DMS53 treated with DMSO at 0.1 percent for 48 hours (cell line): Measurements from ENCODE around the gene XPO4.
"Not testable (repeated sequence)": the region's sequence is repeated elsewhere in the genome, so short reads cannot be mapped to it uniquely, and the experiment has no call there.

Experiments
- DNase-seq: peaks from one replicate; lab custom pipeline; 2025; ENCODE audit not compliant: unreplicated experiment; lab: John Stamatoyannopoulos, UW

The XPO4 gene

DNA sequence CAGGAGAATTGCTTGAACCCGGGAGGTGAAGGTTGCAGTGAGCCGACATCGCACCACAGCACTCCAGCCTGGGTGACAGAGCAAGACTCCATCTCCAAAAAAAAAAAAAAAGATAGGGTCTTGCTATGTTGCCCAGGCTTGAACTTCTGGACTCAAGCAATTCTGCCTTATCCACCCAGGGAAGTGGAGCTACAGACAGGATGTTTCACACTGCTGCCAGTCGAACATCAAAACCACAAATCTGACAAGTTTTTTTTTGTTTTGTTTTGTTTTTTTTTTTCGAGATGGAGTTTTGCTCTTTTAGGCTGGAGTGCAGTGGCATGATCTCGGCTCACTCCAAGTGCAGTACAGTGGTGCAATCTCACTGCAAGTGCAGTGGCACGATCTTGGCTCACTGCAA lies 10.8 kb downstream of the XPO4 start:
- no peak for DNase-seq

DNA sequence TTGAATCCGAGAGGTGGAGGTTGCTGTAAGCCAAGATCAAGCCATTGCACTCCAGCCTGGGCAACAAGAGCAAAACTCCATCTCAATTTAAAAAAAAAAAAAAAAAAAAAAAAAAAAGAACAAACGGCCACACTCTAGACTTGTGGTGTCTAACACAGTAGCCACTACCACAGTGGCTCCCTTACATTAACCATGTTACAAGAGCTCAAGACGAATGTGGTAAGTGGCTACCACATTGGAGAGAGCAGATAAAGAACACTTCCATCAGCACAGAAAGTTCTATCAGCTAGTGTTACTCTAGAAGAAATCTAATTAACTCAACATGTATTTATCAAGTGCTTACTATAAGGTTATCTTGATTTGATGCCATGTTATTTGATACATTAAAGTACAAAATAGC lies 11.5 kb downstream of the XPO4 start:
- DNase-seq, result no peak

DNA sequence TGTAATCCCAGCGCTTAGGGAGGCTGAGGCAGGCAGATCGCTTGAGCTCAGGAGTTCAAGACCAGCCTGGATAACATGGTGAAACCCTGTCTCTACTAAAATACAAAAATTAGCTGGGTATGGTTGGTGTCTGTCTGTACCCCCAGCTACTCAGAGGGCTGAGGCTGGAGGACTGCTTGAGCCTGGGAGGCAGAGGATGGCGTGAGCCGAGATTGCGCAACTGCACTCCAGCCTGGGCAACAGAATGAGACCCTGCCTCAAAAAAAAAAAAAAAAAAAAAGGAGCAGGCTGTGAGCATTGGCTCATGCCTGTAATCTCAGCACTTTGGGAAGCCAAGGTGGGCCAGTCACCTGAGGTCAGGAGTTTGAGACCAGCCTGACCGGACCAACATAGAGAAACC lies 12.0 kb downstream of the XPO4 start:
- DNase-seq, result not testable (repeated sequence)

DNA sequence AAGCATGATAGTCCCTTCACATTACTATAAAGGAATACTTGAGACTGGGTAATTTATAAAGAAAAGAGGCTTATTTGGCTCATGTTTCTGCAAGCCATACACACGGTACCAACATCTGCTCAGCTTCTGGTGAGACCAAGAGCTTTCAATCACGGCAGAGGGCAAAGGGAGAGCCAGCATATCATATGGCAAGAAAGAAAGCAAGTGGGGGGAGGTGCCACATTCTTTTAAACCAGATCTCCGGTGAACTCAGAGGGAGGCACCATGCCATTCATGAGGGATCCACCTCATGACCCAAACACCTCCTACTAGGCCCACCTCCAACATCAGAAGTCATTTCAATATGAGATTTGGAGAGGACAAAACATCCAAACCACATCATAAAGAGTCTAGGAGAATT lies 20.3 kb downstream of the XPO4 start:
- no peak for DNase-seq

DNA sequence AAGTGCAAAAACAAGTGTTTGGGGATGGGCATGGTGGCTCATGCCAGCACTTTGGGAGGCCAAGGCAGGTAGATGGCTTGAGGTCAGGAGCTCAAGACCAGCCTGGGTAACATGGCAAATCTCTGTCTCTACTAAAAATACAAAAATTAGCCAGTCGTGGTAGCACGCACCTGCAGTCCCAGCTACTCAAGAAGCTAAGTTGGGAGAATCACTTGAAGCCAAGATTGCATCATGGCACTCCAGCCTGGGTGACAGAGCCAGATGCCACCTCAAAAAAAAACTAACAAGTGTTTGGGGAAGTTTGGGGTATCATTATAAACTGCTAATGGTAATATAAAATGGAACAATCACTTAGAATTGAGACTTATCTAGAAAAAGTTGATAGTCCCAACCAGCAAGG lies 24.6 kb downstream of the XPO4 start:
- no peak for DNase-seq

DNA sequence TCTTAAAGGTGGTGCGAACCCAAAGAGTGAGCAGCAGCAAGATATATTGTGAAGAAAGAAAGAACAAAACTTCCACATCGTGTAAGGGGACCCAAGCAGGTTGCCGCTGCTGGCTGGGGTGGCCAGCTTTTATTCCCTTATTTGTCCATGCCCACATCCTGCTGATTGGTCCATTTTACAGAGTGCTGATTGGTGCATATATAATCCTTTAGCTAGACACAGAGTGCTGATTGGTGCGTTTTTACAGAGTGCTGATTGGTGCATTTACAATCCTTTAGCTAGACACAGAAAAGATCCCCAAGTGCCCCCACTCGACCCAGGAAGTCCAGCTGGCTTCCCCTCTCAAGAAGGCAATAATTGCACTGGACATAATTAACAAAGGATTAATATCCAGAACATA lies 25.7 kb downstream of the XPO4 start:
- DNase-seq, result not testable (repeated sequence)

DNA sequence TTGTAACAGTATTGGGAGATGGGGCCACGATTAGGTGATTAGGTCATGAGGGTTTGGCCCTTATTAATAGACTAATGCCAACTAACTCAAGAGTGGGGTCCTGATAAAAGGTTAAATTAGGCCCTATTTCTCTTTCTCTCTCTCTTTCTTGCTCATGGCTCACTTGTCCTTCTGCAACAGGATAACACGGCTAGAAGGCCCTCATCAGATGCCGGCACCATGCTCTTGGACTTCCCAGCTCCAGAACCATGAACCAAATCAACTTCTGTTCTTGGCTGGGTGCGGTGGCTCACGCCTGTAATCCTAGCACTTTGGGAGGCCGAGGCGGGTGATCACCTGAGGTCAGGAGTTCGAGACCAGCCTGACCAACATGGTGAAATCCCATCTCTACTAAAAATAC lies 28.1 kb downstream of the XPO4 start:
- DNase-seq, result not testable (repeated sequence)

DNA sequence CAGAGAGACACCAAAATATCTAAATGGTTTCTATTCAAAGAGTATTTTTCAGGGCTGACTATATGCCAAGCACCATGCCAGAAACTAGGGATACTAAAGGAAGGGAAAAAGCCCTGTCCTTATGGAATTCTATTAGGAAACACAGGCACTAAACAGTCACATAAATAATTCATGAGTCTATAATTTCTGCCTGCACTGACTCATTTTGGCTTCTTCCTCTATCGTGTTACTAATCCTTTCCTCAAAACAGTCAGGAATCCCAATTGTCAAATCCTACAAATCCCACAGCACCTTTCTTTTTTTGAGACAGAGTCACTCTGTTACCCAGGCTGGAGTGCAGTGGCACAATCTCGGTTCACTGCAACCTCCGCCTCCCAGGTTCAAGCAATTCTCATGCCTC lies 29.2 kb downstream of the XPO4 start:
- no peak for DNase-seq

DNA sequence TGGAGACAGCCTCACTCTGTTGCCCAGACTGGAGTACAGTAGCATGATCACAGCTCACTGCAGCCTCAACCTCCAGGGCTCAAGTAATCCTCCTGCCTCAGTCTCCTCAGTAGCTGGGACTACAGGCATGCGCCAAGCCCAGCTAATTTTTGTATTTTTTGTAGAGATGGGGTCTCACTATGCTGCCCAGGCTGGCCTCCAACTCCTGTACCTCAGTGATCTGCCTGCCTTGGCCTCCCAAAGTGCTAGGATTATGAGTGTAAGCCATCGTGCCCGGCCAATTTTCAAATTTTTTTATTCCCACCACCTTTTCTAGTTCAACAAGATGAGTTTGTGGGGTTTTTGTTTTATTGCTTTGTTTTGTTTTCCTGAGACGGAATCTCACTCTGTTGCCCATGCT lies 31.7 kb downstream of the XPO4 start:
- DNase-seq, result no peak

DNA sequence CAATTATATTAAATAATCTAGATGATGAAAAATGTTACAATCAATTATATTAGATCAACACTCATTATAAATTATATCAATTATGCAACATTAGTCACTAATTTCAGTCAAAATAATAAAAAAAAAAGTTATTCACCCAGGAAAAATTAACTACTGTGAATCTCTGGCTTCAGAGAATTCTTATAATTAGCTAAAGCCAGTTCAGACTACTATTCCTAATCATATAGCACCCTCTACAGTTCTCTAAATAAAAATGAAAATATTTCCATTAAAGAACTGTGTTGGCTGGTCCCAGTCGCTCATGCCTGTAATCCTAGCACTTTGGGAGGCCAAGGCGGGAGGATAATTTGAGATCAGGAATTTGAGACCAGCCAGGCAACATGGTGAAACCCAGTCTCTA lies 33.0 kb downstream of the XPO4 start:
- DNase-seq, result no peak

DNA sequence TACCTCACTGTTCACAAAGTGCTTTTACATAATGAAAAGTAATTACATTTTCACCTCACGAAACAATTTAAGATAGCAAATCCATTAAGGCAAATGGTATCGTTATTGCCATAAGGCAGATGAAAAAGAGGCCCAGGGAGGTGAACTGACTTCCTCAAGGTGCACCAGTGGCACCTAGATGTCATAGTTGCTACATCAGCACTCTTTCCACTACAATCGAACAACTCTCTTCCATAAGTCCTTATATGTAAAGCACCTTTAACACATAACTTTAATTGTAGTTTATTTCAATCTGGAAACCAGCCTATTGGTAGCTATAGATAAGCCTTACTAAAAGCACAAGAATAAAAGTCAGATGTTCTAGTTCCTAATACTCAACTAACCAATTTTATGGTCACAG lies 35.1 kb downstream of the XPO4 start:
- no peak for DNase-seq

DNA sequence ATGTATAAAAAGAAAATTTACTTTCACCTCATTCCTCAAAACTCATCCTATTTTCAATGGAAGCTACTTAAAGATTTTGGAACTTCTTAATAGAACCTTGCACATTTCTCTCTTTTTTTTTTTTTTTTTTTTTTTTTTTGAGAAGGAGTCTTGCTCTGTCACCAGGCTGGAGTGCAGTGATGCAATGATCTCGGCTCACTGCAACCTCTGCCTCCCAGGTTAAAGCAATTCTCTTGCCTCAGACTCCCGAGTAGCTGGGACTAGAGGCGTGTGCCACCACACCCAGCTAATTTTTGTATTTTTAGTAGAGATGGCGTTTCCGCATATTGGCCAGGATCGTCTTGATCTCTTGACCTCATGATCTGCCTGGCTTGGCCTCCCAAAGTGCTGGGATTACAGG lies 40.9 kb downstream of the XPO4 start:
- DNase-seq, result not testable (repeated sequence)

DNA sequence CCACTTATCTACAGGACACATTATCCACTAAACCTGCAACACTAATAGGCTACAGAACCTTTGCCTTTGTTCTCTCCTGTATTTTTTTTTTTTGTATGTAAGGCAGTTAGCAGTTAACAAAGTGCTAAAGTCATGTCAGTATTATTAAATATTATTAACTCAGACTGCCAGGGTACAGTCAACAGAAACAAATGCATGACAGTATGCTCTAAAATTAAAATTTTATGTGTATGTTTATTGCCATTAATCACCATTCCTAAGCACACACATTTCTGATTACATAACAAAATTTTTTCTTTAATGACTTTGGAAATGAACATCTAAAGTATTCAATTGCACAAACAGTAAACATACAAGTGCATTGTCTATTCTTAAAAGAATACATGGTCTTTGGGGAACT lies 41.7 kb downstream of the XPO4 start:
- DNase-seq, result no peak

DNA sequence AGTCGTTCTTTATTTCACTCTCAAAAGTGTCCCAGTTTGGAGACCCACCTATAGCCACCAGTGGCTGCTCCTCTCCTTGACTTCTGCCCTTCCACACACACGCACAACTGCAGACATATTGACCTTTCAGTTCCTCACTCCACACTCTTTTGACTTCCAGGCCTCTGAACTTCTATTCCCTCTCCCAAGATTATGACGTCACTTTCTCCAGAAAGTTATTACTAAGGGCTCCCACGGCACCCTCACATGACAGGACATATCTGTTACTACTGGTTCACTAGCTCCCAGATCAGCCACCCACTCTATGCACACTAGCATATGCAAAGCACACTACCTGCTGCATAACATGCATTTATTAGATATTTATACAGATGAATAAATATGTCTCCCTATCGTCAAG lies 45.9 kb downstream of the XPO4 start:
- DNase-seq, result no peak

DNA sequence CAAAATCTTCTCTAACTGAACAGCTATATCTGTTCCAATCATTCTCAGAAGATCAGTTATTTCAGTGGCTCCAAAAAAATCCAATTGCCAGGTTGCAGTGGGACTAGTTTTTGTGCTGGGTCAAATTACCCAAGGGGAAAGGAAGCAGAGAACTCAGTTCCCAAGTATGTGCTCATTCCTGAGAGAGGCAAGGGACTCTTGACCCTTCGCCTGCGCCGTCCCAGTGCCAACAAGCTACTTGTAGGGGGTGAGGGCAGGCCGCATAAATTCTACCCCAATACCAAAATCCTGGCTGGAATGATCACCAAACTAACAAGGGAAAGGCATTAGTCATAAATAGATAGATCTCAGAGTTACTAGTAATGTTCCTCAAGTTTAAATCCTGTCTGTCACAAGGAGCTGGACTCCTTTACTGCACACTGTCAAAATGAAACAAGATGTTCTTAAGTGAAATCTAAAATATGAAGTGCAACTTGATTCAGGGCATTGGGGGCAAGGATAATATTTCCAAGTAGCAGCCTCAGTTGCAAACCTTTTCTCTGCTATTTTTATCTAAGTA lies 50.6 kb downstream of the XPO4 start:
- no peak for DNase-seq

DNA sequence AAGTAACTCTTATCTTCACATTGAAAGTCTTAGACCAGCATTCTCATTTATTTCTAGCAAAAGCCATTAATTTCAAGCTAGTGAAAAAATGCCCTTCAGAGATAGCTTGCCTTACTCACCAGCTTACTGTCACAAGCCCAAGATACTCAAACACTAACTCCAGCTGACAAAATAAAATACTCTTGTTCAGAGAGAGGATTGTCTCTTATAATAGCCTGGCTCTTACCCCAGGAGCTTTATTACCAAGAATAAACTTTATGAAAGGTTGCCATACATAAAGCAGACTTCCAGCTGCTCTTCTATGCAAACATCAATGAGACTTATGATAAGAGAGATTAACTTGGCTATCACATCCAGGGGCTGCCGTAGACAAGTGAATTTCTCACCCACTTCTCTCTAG lies 53.6 kb downstream of the XPO4 start:
- DNase-seq, result no peak

DNA sequence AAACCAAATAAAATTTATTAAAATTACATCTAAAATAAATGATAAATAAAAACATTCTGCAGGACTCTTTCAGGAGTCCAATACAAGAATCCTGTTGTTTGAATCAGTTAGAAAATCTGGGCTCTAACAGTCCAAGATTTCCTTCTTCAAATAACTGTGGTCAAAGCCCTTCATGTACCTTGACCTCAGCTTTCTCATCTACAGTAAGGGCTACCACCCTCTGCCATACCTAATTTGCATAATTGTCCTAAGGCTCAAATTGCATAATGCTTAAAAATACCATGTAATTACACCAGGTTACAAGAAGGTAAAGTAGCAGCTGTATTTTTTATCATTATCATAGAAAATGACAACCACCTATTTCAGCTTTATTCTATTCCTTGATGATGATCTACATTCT lies 54.3 kb downstream of the XPO4 start:
- DNase-seq, result no peak

DNA sequence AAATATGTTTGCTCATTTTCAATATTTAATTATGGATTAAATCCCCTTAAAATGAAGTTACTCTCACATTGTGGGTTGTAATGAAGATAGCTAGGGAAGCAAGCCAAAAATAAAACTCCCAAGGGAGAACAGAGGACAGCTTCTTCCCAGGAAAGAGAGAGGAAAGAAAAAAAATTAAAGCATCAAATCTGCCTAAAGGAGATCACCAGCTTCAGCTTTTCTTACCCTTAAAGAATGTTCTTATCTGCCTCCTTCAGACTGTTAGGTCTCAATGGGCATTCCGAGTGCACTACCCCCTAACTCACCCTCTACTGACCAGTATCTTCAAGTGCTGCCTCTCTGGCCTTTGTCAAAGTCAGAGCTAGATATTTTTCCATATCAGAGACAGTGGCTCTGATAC lies 55.2 kb downstream of the XPO4 start:
- DNase-seq, result no peak

DNA sequence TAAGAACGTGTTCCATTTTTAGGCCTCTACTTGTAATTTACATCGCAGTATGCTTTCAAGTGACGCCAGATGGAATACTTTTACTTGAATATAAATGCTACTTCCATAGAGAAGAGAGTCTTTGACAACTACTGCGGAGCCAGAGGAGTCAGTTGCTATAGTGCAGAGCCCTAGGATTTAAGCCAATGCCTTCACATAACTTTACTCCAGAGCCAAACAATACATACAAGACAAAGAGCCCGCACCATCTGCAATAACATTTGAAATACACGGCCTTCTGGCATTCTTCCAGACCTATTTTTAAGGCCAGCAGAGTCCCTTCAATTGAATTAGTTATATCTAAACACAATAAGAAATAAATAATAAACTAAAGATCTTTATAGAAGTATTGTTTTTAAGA lies 59.4 kb downstream of the XPO4 start:
- DNase-seq, result no peak

DNA sequence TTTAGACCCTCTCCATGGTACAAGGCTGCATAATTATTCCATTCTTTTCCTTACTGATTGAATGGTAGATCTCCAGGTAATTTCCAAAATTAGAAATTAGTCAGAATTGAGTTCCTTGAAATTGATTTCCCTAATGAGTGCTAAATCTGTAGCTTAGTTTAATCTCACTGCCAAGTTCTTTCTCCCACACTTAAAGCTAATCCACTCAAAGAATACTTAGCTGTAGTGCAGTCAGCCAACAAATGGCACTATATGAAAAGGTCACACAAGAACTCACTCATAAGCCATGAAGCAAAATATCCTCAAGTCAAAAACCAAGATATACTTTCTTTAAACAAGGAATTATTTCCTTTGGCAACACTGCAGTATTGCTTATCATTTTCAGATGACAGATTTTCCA lies 62.0 kb downstream of the XPO4 start:
- DNase-seq, result no peak

DNA sequence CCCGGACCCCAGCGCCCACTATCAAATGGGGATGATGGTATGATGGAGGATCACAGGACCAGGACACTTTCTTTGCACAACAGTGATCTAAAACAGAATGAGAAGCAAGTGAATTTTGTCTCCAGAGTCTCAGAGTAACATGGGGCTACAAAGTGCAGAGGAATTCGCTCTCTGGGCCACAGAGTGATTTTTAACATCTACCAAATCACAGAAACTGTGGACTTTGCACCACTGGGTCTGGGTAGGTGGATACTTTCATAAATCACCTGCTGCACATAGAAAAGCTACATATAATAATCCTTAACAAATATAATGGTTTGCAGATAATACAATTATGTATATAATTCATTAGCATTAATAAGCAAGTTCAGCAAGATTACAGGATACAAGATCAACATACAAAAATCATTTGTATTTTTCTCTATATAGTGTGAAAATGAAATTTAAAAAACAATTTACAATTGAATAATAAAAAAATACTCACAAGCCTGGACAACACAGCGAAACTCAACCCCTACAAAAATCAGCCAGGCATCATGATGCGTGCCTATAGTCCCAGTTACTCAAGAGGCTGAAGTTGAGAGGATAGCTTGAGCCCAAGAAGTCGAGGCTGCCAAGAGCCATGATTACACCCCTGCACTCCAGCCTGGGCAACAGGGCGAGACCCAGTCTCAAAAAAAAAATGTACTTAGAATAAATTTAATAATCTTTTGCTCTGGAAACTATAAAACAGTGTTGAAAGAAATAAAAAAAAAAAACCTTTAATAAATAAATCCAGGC lies 68.5 kb downstream of the XPO4 start:
- no peak for DNase-seq

DNA sequence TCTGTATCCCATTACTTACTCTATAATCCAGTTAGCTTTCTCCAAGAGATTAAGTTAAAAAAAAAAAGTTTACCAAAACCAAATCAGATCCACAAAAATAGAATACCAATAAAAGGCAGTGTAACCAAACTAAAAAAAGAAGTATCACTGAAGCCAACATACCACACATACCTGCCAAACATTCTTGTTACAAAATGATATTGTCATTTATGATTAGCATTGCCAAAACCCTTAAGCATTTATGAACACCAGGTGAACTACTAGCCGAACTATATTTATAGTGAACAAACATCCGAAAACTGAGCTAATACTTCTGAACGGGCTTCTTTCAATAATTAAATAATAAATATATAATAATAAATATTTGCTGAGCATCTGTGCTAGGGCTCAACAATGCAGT lies 69.7 kb downstream of the XPO4 start:
- DNase-seq, result no peak

DNA sequence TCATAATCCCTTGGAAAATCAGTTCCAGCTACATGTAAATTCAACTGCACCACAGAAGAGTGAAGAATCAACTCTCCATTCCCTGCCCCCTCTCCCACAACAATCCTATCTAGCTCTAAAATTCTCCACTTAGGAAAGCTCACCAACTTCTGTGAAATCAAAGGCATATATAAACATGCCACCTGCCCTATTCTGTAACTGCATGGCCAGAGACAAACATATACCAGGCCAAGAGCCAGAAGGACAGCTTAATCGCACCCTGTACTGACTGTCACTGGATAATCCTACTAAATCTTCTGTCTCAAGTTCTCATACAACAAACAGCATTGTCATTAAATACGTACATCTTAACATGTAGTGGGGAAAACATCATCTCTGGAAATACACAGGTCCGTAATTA lies 70.6 kb downstream of the XPO4 start:
- no peak for DNase-seq
